Pancreas (tissue), 10 donors: ENCODE results near the gene ARHGAP26. TPM values are rescaled to one million over a fixed set of nuclear protein-coding genes. Genes with fewer than 3 reads are reported as not detected.

Experiments
- ATAC-seq, 4 donors: fragments of 200-7000 bp; cut with Tn5 transposase; one replicate each; pipeline versions ENCODE4 v1.8.0 to v1.9.1; 2020; ENCODE audit warnings: mild to moderate bottlenecking in 4 of 4, moderate library complexity in 4 of 4
- DNase-seq, 6 donors: peaks; one replicate each; pipeline ENCODE4 v3.0.0-alpha.2; 2020
- FAIRE-seq: peaks from 2 replicates; lab custom pipeline; 2012; peaks lifted over from hg19 to GRCh38; lab: Jason Lieb, UNC
- H3K27ac ChIP-seq, 4 donors: fragments of 200-600 bp; sonication (generic); 1 replicate in 3 of 4; 2 replicates in 1 of 4; pipeline versions ENCODE4 v1.5.0 to v1.8.0; 2020
- H3K27me3 ChIP-seq, 4 donors: fragments of 200-600 bp; one replicate each; pipeline ENCODE4 v1.8.0; 2021
- H3K36me3 ChIP-seq, 3 donors: fragments of 200-600 bp; sonication (generic) in 1 of 3; one replicate each; pipeline versions ENCODE4 v1.5.0 to v1.8.0; 2020 to 2021
- H3K4me1 ChIP-seq, 3 donors: fragments of 200-600 bp; one replicate each; pipeline ENCODE4 v1.8.0; 2021
- H3K4me3 ChIP-seq, 4 donors: fragments of 200-600 bp; sonication (generic) in 2 of 4; one replicate each; pipeline versions ENCODE4 v1.5.0 to v1.8.0; 2020 to 2021
- H3K9me3 ChIP-seq, 4 donors: fragments of 200-600 bp; one replicate each; pipeline ENCODE4 v1.8.0; 2021
- WGBS, 2 donors: extraction: QIAGEN DNeasy Blood & Tissue Kit; methylation state at CpG; one replicate each; pipeline ENCODE4 v1.1.7; 2013; 5-methylcytosine and 5-hydroxymethylcytosine counted together
- intact Hi-C, 3 donors: fragments of 100-400 bp; cut with DNase I; formaldehyde crosslinking; loops; one replicate each; pipeline versions ENCODE4 v1.11.1 to v1.14.2; 2022
- polyA plus RNA-seq, 2 donors: library from polyadenylated mRNA; stranded (reverse); fragments of 200-250 nt; gene quantifications; one replicate each; pipeline ENCODE4 v1.2.3, GENCODE V29; 2013
- total RNA-seq, 6 donors: library from RNA; stranded (reverse); fragmentation: NEBNext Ultra II Directional in 4 of 6; extraction: Animal tissue kit (Norgen Biotek cat#: 25700) in 4 of 6; gene quantifications; one replicate each; pipeline versions ENCODE4 v1.2.1 to v1.2.4, GENCODE V29; 2021 to 2023
- TF ChIP-seq, protein P1 (sequence below), 4 donors: fragments of 200-600 bp; sonication (generic) in 3 of 4; IDR thresholded peaks; one replicate each; pipeline versions ENCODE4 v1.5.0 to v1.8.0; 2021; ENCODE audit warnings: antibody characterized with exemption in 4 of 4
- donor health status: healthy with polysubstance abuse.
- donor health status: DM: no; HTN: no; CAD: no; lungs with moderate emphysema.
- donor health status: DM: no; HTN: no; CAD: no.
- donor health status: control.
- donor health status: control.
- donor health status: Bipolar disorder and iron deficiency.
- donor health status: DM: yes; HTN: yes; CAD: no.
- donor health status: DM: no; HTN: no; CAD: no.
- donor health status: DM: no; HTN: no; CAD: no.
- donor health status: DM: yes; HTN: yes; CAD: no.

The ARHGAP26 gene
- total and polyA plus RNA-seq, 8 donors: 3.0 to 28.1 (median 10.3) TPM

DNA sequence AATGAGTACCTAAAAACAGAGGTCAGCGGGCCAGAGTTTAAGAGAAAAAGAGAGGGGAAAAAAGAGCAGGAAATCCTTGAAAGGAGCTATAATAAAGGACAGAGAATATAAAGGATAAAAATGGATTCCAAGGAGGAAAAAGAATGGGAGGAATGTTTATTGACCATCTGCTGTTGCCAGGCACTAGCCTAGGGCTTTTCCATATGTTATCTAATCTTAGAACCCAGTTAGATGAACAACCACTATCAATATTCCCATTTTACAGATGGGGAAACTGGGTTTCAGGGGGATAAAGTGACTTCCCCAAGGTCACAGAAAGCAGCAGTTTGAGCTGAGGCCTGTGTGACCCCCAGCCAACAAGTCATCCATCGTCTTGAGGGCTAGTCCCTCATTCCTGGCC lies 400.8 kb downstream of the ARHGAP26 start:
- FAIRE-seq (no peak), ATAC-seq (no peak), DNase-seq (no peak)
- H3K9me3 ChIP-seq: no peaks in the 10 kb centered on the region
- intact Hi-C loops: no loop called here
- no peak overlapping the region for H3K4me3 ChIP-seq
- peaks cover 0 to 6% (median 0%) of the 10 kb centered on the region in 3 donors for H3K4me1 ChIP-seq
- no peak overlapping the region for H3K27ac ChIP-seq
- H3K36me3 ChIP-seq: no peaks in the 10 kb centered on the region
- WGBS, 2 donors: 96 to 98% methylated on average over 2 of the region's 2 CpGs
- TF ChIP-seq, protein P1, sequence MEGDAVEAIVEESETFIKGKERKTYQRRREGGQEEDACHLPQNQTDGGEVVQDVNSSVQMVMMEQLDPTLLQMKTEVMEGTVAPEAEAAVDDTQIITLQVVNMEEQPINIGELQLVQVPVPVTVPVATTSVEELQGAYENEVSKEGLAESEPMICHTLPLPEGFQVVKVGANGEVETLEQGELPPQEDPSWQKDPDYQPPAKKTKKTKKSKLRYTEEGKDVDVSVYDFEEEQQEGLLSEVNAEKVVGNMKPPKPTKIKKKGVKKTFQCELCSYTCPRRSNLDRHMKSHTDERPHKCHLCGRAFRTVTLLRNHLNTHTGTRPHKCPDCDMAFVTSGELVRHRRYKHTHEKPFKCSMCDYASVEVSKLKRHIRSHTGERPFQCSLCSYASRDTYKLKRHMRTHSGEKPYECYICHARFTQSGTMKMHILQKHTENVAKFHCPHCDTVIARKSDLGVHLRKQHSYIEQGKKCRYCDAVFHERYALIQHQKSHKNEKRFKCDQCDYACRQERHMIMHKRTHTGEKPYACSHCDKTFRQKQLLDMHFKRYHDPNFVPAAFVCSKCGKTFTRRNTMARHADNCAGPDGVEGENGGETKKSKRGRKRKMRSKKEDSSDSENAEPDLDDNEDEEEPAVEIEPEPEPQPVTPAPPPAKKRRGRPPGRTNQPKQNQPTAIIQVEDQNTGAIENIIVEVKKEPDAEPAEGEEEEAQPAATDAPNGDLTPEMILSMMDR (IDR thresholded peaks at IDR 0.05): no peak
- H3K27me3 ChIP-seq: no peaks in the 10 kb centered on the region

DNA sequence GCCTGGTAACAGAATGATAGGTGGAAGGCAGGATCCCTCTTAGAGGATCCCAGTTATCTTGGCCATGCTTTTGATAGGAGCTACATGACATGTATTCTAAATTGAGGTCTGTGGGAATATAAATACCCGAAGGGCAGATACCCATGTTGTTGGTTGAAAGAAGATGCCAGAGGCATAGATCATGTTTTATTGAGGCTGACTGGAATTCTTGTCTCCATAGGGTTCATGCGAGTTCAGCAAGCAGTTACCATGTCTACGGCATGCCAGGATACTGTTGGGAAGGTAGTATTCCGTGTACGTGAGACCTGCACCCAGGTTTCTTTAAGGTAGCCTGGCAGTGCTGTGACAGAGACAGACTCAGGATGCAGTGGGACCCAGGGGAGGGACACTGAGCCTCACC lies 402.6 kb downstream of the ARHGAP26 start:
- 96 to 98% methylated on average over 5 of the region's 5 CpGs for WGBS, 2 donors
- FAIRE-seq (no peak), DNase-seq (no peak), ATAC-seq (no peak)
- Histone ChIP-seq H3K9me3 (no peaks in the 10 kb centered on the region), H3K27me3 (no peaks in the 10 kb centered on the region), H3K4me1 (peaks cover 0 to 6% (median 0%) of the 10 kb centered on the region in 3 donors), H3K27ac (no peak overlapping the region), H3K36me3 (no peaks in the 10 kb centered on the region), H3K4me3 (no peak overlapping the region)
- intact Hi-C loops: no loop called here
- TF ChIP-seq, protein P1 (IDR thresholded peaks at IDR 0.05): no peak

DNA sequence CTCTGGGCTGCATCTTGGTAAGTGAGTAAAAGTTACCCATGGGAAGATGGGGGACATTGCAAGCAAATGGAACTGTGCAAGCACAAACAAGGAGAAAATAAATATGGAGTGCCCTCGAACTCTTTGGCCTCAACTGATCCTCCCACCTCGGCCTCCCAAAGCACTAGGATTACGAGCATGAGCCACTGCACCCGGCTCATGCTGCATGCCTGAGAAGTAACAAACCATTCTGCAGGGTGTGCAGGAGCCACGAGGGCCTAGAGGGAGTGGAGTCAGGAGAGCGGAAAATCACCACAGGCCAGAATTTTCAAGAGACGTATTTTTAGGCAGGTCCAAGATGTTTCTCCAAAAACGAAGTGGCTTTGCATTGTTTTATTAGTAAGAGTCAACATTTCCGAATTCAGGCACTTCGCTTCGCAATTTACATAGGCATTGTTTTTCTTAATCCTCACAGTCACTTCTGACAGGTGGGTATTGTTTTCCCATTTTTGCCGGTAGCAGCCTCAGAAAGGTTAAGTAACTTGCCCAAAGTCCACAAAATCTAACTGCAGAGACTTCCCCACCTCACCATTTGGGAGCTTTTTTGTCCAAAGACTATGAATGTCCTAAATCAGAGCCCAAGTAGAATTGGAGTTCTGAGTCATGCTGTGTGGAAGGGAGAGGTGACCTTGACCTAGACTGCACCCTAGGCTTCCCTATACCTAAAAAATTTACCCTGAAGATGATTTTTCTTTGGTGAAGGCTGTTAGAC lies 403.1 kb downstream of the ARHGAP26 start:
- H3K27me3 ChIP-seq: no peaks in the 10 kb centered on the region
- intact Hi-C loops: no loop called here
- ATAC-seq (no peak), FAIRE-seq (no peak), DNase-seq (no peak)
- no peaks in the 10 kb centered on the region for H3K36me3 ChIP-seq
- no peak overlapping the region for H3K27ac ChIP-seq
- TF ChIP-seq, protein P1 (IDR thresholded peaks at IDR 0.05): no peak
- H3K9me3 ChIP-seq: no peaks in the 10 kb centered on the region
- H3K4me1 ChIP-seq: peaks cover 0 to 6% (median 0%) of the 10 kb centered on the region in 3 donors
- H3K4me3 ChIP-seq: no peak overlapping the region
- 94 to 97% methylated on average over 12 of the region's 12 CpGs for WGBS, 2 donors

DNA sequence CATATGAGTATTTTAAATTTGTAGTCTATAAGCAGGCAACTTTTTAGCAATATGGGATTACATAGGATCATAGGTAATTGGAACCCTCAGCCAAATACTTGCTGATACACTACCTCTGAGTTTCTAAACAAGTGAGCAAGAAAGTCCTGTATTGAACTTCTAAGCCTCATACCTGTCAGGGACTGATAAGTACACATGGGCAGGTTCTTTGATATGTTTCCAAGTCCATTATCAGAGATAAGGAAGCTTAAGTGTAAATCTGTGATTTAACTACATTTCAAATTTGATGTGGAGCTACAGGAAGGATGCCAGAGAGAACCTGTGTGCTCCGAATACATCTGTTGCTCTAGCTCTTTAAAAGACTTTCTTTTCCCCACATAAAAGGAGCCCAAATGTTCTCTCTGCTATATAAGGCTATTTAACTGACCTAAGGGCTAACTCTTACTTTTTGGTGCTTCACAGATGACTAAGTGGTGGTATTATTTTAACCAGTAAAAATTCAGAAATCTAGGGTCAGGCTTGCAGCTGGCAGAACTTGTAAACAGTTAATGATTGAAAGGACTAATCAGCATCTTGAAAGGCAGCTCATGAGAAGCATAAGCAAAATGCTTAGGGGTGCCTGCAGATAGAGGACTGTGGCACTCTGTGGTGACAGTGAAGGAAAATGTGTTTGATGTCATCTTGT lies 404.7 kb downstream of the ARHGAP26 start:
- 6 to 15% methylated on average over 1 of the region's 1 CpG for WGBS, 2 donors
- Histone ChIP-seq H3K4me3 (no peak overlapping the region), H3K4me1 (peaks cover 0 to 6% (median 0%) of the 10 kb centered on the region in 3 donors), H3K27ac (no peak overlapping the region), H3K36me3 (no peaks in the 10 kb centered on the region), H3K27me3 (no peaks in the 10 kb centered on the region), H3K9me3 (no peaks in the 10 kb centered on the region)
- DNase-seq (no peak), FAIRE-seq (no peak), ATAC-seq (peak in 2 of 4 donors; percentile 69 to 74)
- TF ChIP-seq, protein P1 (IDR thresholded peaks at IDR 0.05): no peak
- intact Hi-C loops: no loop called here

DNA sequence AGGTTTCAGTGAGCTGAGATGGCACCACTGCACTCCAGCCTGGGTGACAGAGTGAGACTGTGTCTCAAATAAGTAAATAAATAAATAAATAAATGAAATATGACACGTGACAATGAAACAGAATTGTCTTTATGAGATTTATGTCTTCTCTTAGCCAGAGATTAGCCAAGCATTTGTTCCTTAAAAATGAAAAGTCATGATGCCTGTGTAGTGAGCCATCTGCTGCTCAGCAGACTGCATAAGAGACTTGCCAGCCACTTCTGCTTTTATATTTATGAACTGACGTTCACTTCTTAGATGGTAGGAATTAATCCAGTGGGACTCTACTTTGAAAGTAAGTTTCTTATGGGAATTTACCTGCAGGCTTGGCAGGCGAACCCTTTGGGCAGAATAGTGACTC lies 405.9 kb downstream of the ARHGAP26 start:
- 87 to 90% methylated on average over 3 of the region's 3 CpGs for WGBS, 2 donors
- no peak overlapping the region for H3K27ac ChIP-seq
- no peak for FAIRE-seq
- no peak for ATAC-seq
- H3K27me3 ChIP-seq: no peaks in the 10 kb centered on the region
- DNase-seq: no peak
- H3K36me3 ChIP-seq: no peaks in the 10 kb centered on the region
- TF ChIP-seq, protein P1 (IDR thresholded peaks at IDR 0.05): no peak
- intact Hi-C loops: no loop called here
- H3K9me3 ChIP-seq: no peaks in the 10 kb centered on the region
- no peak overlapping the region for H3K4me3 ChIP-seq
- H3K4me1 ChIP-seq: peaks cover 0 to 6% (median 0%) of the 10 kb centered on the region in 3 donors
